OCI-LY1 (cell line): ENCODE data around the gene PRLHR.

ENCODE experiments used
- H2AFZ ChIP-seq: fragments of 200-600 bp; sonication (generic), shearing (Covaris generic); 2 replicates; pipeline ENCODE4 v1.6.0; 2014; ENCODE audit warnings: antibody characterized with exemption, mild to moderate bottlenecking, low read length
- H3F3A ChIP-seq: fragments of 200-600 bp; sonication (generic), shearing (Covaris generic); 2 replicates; pipeline ENCODE4 v1.6.0; 2014; ENCODE audit warnings: mild to moderate bottlenecking, antibody characterized with exemption, low read length, moderate library complexity; ENCODE audit not compliant: insufficient read depth
- H3K27ac ChIP-seq: fragments of 200-600 bp; sonication (generic); 2 replicates; pipeline ENCODE4 v1.5.1; 2014; ENCODE audit warnings: low read length, mixed run types, mild to moderate bottlenecking, low read depth; ENCODE audit not compliant: poor library complexity, severe bottlenecking
- H3K27me3 ChIP-seq: fragments of 200-600 bp; sonication (generic); 2 replicates; pipeline ENCODE4 v1.6.0; 2014; ENCODE audit warnings: antibody characterized with exemption, mild to moderate bottlenecking, low read length, moderate library complexity; ENCODE audit not compliant: insufficient read depth
- H3K36me3 ChIP-seq: fragments of 200-600 bp; sonication (generic); 2 replicates; pipeline ENCODE4 v1.6.1; 2014; ENCODE audit warnings: mild to moderate bottlenecking, antibody characterized with exemption, low read length, moderate library complexity, mixed read lengths; ENCODE audit not compliant: insufficient read depth
- H3K4me1 ChIP-seq: fragments of 200-600 bp; sonication (generic); 2 replicates; pipeline ENCODE4 v1.5.1; 2014; ENCODE audit warnings: mild to moderate bottlenecking, low read length, moderate library complexity; ENCODE audit not compliant: insufficient read depth, severe bottlenecking
- H3K4me2 ChIP-seq: fragments of 200-600 bp; sonication (generic), shearing (Covaris generic); 2 replicates; pipeline ENCODE4 v1.6.1; 2014; ENCODE audit warnings: low read length
- H3K4me3 ChIP-seq: fragments of 200-600 bp; sonication (generic); 2 replicates; pipeline ENCODE4 v1.5.1; 2014; ENCODE audit warnings: low read length, low read depth, mild to moderate bottlenecking, mixed read lengths; ENCODE audit not compliant: poor library complexity, severe bottlenecking
- H3K79me2 ChIP-seq: fragments of 200-600 bp; shearing (Covaris generic); 2 replicates; pipeline ENCODE4 v1.6.1; 2016; ENCODE audit warnings: mixed run types, low read length, mixed read lengths; ENCODE audit not compliant: insufficient read depth
- H3K9ac ChIP-seq: fragments of 200-600 bp; sonication (generic), shearing (Covaris generic); 2 replicates; pipeline ENCODE4 v1.6.1; 2014; ENCODE audit warnings: mild to moderate bottlenecking, low read length, mixed read lengths
- H3K9me2 ChIP-seq: fragments of 200-600 bp; sonication (generic), shearing (Covaris generic); 2 replicates; pipeline ENCODE4 v1.6.1; 2014; ENCODE audit warnings: low read depth, mild to moderate bottlenecking, low read length, mixed read lengths
- H3K9me3 ChIP-seq: fragments of 200-600 bp; shearing (Covaris generic); 2 replicates; pipeline ENCODE4 v1.6.1; 2014; ENCODE audit warnings: low read length, mixed read lengths
- H4K20me1 ChIP-seq: fragments of 200-600 bp; sonication (generic), shearing (Covaris generic); 2 replicates; pipeline ENCODE4 v1.6.0; 2016; ENCODE audit warnings: mild to moderate bottlenecking, low read length; ENCODE audit not compliant: insufficient read depth
- CTCF ChIP-seq: fragments of 200-600 bp; sonication (generic), shearing (Covaris generic); IDR thresholded peaks from 2 replicates; pipeline ENCODE4 v1.5.1; 2017; ENCODE audit warnings: mild to moderate bottlenecking, antibody characterized with exemption, low read length, moderate library complexity, mixed read lengths
- EZH2 ChIP-seq: fragments of 200-600 bp; sonication (generic), shearing (Covaris generic); IDR thresholded peaks from 2 replicates; pipeline ENCODE4 v1.8.0; 2017; ENCODE audit warnings: borderline replicate concordance, mixed run types, mild to moderate bottlenecking, antibody characterized with exemption, low read length, moderate library complexity, mixed read lengths

The PRLHR gene

GRCh38 chr10:118595064-118595420, 406 bp downstream of the PRLHR start:
- Histone ChIP-seq H3K4me2 (no peak overlapping the region), H3K9ac (no peak overlapping the region)
- TF ChIP-seq EZH2: no peak
- no peak for TF ChIP-seq CTCF

GRCh38 chr10:118594392-118595063, 920 bp downstream of the PRLHR start:
- no peaks in the 10 kb centered on the region for H3K4me1 ChIP-seq
- H3K9me3 ChIP-seq: no peaks in the 10 kb centered on the region
- no peaks in the 10 kb centered on the region for H3F3A ChIP-seq
- H4K20me1 ChIP-seq: no peaks in the 10 kb centered on the region
- no peaks in the 10 kb centered on the region for H3K27me3 ChIP-seq
- H3K9ac ChIP-seq: no peak overlapping the region
- H3K4me3 ChIP-seq: no peak overlapping the region
- no peaks in the 10 kb centered on the region for H3K9me2 ChIP-seq
- TF ChIP-seq EZH2 (no peak), CTCF (no peak)
- no peak overlapping the region for H2AFZ ChIP-seq
- H3K4me2 ChIP-seq: no peak overlapping the region
- no peaks in the 10 kb centered on the region for H3K79me2 ChIP-seq
- no peaks in the 10 kb centered on the region for H3K36me3 ChIP-seq
- no peak overlapping the region for H3K27ac ChIP-seq

More at GRCh38 chr10:118595064-118595420, 406 bp downstream of the PRLHR start:
- Histone ChIP-seq H3K4me3 (no peak overlapping the region), H3K79me2 (no peaks in the 10 kb centered on the region), H3K27me3 (no peaks in the 10 kb centered on the region), H3K36me3 (no peaks in the 10 kb centered on the region), H3K9me2 (no peaks in the 10 kb centered on the region), H3K4me1 (no peaks in the 10 kb centered on the region), H2AFZ (no peak overlapping the region), H3K27ac (no peak overlapping the region), H3F3A (no peaks in the 10 kb centered on the region), H3K9me3 (no peaks in the 10 kb centered on the region), H4K20me1 (no peaks in the 10 kb centered on the region)

GRCh38 chr10:118592675-118593330, 2.6 kb downstream of the PRLHR start:
- Histone ChIP-seq H3K4me2 (no peak overlapping the region), H3K36me3 (no peaks in the 10 kb centered on the region), H3K79me2 (no peaks in the 10 kb centered on the region), H2AFZ (no peak overlapping the region), H3F3A (no peaks in the 10 kb centered on the region), H3K9me2 (no peaks in the 10 kb centered on the region), H3K27ac (no peak overlapping the region), H3K4me1 (no peaks in the 10 kb centered on the region), H3K27me3 (no peaks in the 10 kb centered on the region), H3K9me3 (no peaks in the 10 kb centered on the region), H4K20me1 (no peaks in the 10 kb centered on the region), H3K9ac (no peak overlapping the region), H3K4me3 (no peak overlapping the region)
- TF ChIP-seq CTCF: no peak
- TF ChIP-seq EZH2: no peak
